Measurements from ENCODE around the gene ENO2. TPM values are rescaled to one million over a fixed set of nuclear protein-coding genes. Genes with fewer than 3 reads are reported as not detected.

Gene ENO2
- total RNA-seq, 1 experiment from 2014 or later = 33.5 TPM

DNA sequence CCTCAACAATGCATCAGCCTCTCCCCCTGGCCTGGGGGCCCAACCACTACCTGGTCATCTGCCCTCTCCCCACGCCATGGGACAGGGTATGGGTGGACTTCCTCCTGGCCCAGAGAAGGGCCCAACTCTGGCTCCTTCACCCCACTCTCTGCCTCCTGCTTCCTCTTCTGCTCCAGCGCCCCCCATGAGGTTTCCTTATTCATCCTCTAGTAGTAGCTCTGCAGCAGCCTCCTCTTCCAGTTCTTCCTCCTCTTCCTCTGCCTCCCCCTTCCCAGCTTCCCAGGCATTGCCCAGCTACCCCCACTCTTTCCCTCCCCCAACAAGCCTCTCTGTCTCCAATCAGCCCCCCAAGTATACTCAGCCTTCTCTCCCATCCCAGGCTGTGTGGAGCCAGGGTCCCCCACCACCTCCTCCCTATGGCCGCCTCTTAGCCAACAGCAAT is 21.8 kb downstream of the ENO2 start:
- in situ Hi-C loops (cut with HindIII; ENCODE audit: low pct_unique_long_range_greater_than_20kb, low sequenced_read_pairs) = no loop called here
- no peak overlapping the region for H3K27ac ChIP-seq (ENCODE audit: low read length)
- peaks cover 41% of the 10 kb centered on the region for H3K4me1 ChIP-seq (ENCODE audit: control insufficient read depth, insufficient read depth, low read length)
- ChIA-PET POLR2A (no interaction called here), CTCF (no interaction called here)
- peaks cover 3% of the 10 kb centered on the region; the same call in 1 of the 2 replicates for H3K36me3 ChIP-seq (ENCODE audit: control insufficient read depth, insufficient read depth, low read length)
- TF ChIP-seq, protein P1, sequence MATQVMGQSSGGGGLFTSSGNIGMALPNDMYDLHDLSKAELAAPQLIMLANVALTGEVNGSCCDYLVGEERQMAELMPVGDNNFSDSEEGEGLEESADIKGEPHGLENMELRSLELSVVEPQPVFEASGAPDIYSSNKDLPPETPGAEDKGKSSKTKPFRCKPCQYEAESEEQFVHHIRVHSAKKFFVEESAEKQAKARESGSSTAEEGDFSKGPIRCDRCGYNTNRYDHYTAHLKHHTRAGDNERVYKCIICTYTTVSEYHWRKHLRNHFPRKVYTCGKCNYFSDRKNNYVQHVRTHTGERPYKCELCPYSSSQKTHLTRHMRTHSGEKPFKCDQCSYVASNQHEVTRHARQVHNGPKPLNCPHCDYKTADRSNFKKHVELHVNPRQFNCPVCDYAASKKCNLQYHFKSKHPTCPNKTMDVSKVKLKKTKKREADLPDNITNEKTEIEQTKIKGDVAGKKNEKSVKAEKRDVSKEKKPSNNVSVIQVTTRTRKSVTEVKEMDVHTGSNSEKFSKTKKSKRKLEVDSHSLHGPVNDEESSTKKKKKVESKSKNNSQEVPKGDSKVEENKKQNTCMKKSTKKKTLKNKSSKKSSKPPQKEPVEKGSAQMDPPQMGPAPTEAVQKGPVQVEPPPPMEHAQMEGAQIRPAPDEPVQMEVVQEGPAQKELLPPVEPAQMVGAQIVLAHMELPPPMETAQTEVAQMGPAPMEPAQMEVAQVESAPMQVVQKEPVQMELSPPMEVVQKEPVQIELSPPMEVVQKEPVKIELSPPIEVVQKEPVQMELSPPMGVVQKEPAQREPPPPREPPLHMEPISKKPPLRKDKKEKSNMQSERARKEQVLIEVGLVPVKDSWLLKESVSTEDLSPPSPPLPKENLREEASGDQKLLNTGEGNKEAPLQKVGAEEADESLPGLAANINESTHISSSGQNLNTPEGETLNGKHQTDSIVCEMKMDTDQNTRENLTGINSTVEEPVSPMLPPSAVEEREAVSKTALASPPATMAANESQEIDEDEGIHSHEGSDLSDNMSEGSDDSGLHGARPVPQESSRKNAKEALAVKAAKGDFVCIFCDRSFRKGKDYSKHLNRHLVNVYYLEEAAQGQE (IDR thresholded peaks at IDR 0.05; ENCODE audit: insufficient read depth in 1 of 2, low read depth in 2 of 2, low read length in 1 of 2) = no peak
- TF ChIP-seq POLR2AphosphoS5 (IDR thresholded peaks at IDR 0.05; ENCODE audit: low read depth, low read length) = no peak; the same call in 1 of the 2 replicates
- no peak for TF ChIP-seq SIN3A (IDR thresholded peaks at IDR 0.05; ENCODE audit: borderline replicate concordance, insufficient read depth, low read depth, low read length)
- TF ChIP-seq, protein P2, sequence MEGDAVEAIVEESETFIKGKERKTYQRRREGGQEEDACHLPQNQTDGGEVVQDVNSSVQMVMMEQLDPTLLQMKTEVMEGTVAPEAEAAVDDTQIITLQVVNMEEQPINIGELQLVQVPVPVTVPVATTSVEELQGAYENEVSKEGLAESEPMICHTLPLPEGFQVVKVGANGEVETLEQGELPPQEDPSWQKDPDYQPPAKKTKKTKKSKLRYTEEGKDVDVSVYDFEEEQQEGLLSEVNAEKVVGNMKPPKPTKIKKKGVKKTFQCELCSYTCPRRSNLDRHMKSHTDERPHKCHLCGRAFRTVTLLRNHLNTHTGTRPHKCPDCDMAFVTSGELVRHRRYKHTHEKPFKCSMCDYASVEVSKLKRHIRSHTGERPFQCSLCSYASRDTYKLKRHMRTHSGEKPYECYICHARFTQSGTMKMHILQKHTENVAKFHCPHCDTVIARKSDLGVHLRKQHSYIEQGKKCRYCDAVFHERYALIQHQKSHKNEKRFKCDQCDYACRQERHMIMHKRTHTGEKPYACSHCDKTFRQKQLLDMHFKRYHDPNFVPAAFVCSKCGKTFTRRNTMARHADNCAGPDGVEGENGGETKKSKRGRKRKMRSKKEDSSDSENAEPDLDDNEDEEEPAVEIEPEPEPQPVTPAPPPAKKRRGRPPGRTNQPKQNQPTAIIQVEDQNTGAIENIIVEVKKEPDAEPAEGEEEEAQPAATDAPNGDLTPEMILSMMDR (IDR thresholded peaks at IDR 0.05) = no peak
- TF ChIP-seq TCF7L2 (IDR thresholded peaks at IDR 0.05; ENCODE audit: low read depth, low read length) = no peak
- ATAC-seq (no peak), DNase-seq (ENCODE audit: low read depth, low spot score) (no peak)
- H3K27me3 ChIP-seq (ENCODE audit: control insufficient read depth, insufficient read depth, low read length) = no peaks in the 10 kb centered on the region
- no peaks in the 10 kb centered on the region for H3K9me3 ChIP-seq (ENCODE audit: control insufficient read depth, insufficient read depth, low read depth, low read length)
- no peak overlapping the region for H3K4me3 ChIP-seq (ENCODE audit: low read depth in 2 of 2, low read length in 2 of 2)
- no TSS peak for BruUV-seq (replicated peaks)
- intact Hi-C loops (cut with micrococcal nuclease; ENCODE audit: unreplicated experiment) = no loop called here

DNA sequence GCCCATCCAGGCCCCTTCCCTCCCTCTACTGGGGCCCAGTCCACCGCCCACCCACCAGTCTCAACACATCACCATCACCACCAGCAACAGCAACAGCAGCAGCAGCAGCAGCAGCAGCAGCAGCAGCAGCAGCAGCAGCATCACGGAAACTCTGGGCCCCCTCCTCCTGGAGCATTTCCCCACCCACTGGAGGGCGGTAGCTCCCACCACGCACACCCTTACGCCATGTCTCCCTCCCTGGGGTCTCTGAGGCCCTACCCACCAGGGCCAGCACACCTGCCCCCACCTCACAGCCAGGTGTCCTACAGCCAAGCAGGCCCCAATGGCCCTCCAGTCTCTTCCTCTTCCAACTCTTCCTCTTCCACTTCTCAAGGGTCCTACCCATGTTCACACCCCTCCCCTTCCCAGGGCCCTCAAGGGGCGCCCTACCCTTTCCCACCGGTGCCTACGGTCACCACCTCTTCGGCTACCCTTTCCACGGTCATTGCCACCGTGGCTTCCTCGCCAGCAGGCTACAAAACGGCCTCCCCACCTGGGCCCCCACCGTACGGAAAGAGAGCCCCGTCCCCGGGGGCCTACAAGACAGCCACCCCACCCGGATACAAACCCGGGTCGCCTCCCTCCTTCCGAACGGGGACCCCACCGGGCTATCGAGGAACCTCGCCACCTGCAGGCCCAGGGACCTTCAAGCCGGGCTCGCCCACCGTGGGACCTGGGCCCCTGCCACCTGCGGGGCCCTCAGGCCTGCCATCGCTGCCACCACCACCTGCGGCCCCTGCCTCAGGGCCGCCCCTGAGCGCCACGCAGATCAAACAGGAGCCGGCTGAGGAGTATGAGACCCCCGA is 22.5 kb downstream of the ENO2 start:
- ChIA-PET POLR2A (interaction anchor here (1.2 kb wide), 1 partner anchor 12 kb away, joined by 3 read pairs; no protein-coding TSS in a partner anchor), CTCF (no interaction called here)
- BruUV-seq (replicated peaks) = TSS peak; percentile 38
- Histone ChIP-seq H3K4me1 (ENCODE audit: control insufficient read depth, insufficient read depth, low read length) (peaks cover 48% of the 10 kb centered on the region), H3K36me3 (ENCODE audit: control insufficient read depth, insufficient read depth, low read length) (peaks cover 3% of the 10 kb centered on the region; the same call in 1 of the 2 replicates), H3K4me3 (ENCODE audit: low read depth in 2 of 2, low read length in 2 of 2) (no peak overlapping the region), H3K27ac (ENCODE audit: low read length) (0 out of 2 replicates have a peak overlapping the region, but pooled peaks have one; percentile 29), H3K9me3 (ENCODE audit: control insufficient read depth, insufficient read depth, low read depth, low read length) (no peaks in the 10 kb centered on the region), H3K27me3 (ENCODE audit: control insufficient read depth, insufficient read depth, low read length) (no peaks in the 10 kb centered on the region)
- ATAC-seq (peak; percentile 10; the same call in 1 of the 2 replicates), DNase-seq (ENCODE audit: low read depth, low spot score) (no peak)
- intact Hi-C loops (cut with micrococcal nuclease; ENCODE audit: unreplicated experiment) = no loop called here
- in situ Hi-C loops (cut with HindIII; ENCODE audit: low pct_unique_long_range_greater_than_20kb, low sequenced_read_pairs) = no loop called here
- TF ChIP-seq, protein P1 (IDR thresholded peaks at IDR 0.05; ENCODE audit: insufficient read depth in 1 of 2, low read depth in 2 of 2, low read length in 1 of 2) = no peak
- TF ChIP-seq SIN3A (IDR thresholded peaks at IDR 0.05; ENCODE audit: borderline replicate concordance, insufficient read depth, low read depth, low read length) (no peak), TCF7L2 (IDR thresholded peaks at IDR 0.05; ENCODE audit: low read depth, low read length) (no peak), POLR2AphosphoS5 (IDR thresholded peaks at IDR 0.05; ENCODE audit: low read depth, low read length) (no peak)
- TF ChIP-seq, protein P2 (IDR thresholded peaks at IDR 0.05) = no peak; the same call in 1 of the 2 replicates
